GM04504 (cell line): ENCODE data around the gene RECQL5.

Source experiments
- DNase-seq: peaks from one replicate; pipeline ENCODE4 v3.0.0-alpha.2; 2012; ENCODE audit warnings: low read depth

The RECQL5 gene

DNA sequence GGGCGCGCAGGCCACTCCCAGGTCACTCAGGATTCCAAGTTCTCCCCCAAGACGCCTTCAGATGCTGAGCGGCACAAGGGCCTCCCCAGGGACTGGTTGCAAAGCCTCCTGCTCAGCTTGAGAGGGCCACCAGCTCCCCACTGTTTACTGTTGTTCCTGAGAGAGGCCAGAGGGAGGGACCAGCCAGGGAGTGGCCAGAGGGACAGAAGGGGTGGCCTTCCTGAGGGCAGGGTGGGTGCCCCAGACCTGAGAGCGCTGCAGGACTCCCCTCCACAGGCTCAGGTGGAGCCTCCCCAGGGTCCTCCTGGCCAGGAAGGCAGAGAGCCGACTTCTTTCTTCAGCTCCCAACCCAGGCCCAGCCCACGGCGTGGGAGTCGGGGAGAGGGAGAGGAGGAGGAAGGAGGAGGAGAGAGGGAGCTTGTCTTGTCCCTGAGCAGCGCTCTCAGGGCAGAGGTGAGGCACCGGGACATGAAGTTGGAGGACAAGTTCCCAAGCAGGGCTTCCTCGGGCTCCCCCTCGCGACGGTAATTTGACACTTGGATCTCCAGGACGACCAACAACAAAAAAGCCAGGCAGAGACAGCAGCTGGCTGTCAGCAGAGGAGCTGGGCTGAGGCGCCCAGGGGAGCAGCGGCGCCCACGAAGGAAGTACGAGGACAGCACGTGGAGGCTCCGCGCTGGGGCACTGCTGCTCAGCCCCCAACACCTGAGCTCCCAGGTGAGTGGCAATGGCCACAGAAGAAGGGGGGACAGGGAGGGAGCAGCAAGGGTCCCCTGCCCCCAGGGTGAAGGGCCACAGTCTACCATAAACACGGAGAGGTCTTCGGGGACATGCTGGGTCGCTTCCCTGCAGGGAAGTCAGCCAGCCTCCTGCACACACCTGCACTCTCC, 33.2 kb downstream of the RECQL5 start:
- DNase-seq, result peak; percentile 84

DNA sequence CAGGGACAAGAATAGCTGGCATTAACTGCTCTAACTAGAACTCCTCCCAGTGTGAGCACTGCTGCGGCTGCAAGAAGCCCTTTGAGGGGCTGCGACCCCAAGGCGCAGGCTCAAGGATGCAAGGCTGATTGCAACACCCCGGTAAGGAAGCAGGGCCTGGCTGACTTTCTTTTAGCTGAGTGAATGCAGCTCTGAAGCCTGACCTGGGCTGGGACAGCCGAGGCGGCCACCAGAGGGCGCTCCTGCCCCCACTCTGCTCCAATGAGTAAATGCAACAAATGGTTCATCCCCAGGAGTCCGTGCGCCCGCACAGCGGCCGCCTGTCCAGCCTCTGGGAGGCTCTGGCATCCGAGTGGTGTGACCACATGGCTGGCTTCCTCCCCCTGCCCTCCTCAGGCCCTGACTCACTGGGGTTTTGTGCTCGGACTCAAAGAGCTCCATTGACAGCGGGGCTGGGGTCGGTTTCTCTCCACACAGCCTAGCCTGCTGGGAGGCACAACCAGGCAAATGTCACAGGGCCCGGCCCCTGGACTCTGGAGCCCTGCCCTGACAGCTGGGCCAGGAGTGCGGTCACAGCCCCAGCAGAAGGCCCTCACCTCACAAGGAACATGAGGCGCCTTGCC, 34.0 kb downstream of the RECQL5 start, which contains the start of gene SMIM5:
Gene SMIM5 (plus strand): TSS at position 572 of the 623 bp plus-strand sequence. CDS start 6,768 bp downstream, outside the sequence.
- peak; percentile 71 for DNase-seq

DNA sequence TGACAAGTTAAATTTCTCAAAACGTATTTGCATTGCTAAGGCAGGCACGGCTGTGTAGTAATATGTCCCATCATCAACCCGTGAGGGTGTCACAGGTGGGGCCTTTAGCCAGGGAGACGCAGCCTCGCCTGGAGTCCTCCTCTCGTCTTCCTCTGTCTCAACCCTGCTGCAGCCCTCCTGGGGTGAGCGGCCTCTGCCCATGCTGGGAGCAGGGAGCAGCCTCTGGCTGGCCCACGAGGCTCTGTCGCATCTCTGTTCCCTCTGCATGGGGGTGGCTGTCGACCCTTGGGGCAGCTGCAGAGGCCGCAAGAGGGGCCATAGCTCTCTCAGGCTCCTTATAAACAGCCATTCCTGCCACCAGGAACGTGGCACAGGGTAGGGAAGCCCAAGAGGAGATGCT, 34.5 kb downstream of the RECQL5 start:
- DNase-seq, result no peak

- no peak for DNase-seq
These were observed 35.6 kb downstream of the RECQL5 start for GRCh38 chr17:75631353-75631752.

DNA sequence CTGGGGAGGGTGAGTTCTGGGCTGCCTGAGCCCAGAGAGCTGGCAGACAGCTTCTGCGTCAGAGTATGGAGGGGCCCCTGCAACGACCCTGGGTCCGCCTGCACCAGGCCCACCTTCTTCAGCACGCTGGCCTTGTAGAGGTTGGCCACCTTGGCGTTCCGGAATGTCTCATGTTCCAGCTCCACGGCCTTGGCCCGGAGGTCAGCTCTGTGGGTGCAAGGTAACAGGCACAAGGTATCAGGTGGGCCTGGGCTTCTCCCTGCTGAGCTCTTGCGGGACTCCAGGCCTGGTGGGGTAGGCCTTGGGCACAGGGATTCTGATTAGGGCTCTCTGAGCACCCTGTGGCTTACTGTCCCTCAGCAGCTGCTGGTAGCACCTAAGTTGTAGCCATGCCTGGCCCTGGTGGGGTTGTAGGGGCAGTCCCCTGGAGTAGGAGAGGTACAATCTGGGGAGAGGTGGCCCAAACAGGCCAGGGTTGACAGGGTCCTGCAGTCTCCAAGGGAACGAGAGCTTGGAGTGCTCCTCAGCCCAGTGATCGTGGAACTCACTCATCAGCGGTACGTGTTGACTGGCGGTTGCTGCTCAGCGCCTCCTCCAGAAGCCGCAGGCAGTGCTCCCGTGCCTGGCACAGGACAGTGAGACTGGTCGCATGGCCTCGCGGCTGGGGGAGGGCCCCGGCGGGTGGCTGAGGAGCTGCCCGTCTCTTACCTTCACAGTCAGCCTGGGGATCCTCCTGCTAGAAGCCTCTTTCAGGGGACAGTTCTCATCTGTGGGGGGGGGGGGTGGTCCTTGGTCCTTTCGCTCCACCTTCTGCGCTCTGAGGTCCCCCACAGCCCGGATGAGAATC, 36.7 kb downstream of the RECQL5 start:
- DNase-seq, result no peak

DNA sequence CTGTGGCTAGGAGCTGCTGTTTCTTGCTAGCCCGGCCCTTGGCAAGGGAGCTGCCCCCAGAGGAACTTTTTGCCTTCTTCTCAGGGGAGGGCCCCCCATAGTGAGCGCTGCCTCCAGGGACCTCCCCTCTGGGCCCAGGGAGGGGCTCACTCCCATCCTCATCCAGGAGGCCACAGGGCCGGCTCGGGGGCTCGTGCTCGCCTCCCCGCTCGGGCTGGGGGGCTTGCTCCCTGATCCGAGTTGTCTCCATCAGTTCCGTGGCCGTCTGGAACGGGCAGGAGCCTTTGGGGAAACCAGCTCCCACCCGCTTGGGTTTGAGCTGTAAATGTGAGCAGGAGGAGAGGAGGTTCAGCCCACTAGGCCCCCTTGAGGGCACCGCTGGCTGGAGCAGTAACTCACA, 37.8 kb downstream of the RECQL5 start:
- no peak for DNase-seq

DNA sequence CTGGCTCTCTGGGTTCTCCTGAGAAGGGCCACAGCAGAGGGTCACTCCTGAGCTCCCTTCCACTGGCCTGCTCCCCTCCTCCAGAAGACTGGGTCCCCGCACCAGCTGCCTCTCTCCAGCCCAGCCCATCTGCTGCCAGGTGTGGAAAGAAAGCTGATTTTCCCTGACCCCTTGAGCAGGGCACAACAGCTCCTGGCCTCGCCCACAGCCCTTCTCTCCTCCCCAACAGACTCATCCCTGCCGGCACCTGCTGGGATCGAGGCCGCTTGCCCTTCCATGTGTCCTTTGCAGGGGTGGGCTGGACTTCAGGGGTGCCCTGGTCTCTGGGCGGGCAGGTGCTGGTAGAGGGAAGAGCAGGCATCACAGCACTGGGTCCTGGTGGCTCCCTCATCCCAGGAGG, 38.5 kb downstream of the RECQL5 start:
- no peak for DNase-seq

- no peak for DNase-seq
These were observed 39.9 kb downstream of the RECQL5 start for GRCh38 chr17:75627094-75627493.

DNA sequence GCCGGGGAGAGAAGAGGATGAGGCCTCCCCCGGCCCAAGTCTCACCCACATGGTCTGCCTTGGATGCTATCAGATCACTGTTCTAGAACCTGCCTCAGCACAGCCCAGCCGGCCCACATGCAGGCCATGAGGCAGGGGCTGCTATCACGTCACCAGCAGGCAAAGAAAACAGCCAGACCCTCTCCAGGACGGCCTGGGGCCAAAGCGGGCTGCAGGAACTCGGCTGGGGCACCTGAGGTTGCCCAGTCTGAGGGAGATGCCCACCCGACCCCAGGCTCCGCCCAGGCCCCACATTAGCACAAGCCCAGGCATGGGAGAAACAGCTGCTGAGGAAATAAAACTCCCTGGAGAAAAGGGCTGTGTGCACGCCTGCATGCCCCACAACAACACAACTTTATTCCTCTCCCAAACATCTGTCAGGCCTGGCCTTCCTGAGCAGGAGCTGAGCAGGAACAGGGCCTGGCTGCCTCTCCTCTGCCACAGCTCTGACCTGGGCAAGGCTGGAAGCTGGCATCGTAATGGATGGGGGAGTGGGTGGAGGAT, 40.4 kb downstream of the RECQL5 start:
- DNase-seq, result no peak

GRCh38 chr17:75625813-75626486, 41.0 kb downstream of the RECQL5 start:
- DNase-seq, result no peak

GRCh38 chr17:75624714-75625345, 42.1 kb downstream of the RECQL5 start:
- DNase-seq, result no peak

- DNase-seq, result no peak
These were observed 42.9 kb downstream of the RECQL5 start for GRCh38 chr17:75624021-75624420.

DNA sequence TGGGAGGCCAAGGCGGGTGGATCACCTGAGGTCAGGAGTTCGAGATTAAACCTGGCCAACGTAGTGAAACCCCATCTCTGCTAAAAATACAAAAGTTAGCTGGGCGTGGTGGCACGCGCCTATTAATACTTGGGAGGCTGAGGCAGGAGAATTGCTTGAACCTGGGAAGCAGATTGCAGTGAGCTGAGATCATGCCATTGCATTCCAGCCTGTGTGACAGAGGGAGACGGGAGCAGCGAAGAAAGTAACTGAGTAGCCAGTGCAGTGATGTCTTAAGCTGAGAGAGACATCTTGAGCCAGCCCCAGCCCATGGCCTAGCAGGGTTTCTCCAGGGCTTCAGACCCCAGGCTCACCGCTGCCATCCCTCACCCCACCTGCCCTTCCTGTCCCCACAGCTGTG, 43.6 kb downstream of the RECQL5 start:
- DNase-seq, result no peak

GRCh38 chr17:75622771-75623273, 44.1 kb downstream of the RECQL5 start:
- no peak for DNase-seq

DNA sequence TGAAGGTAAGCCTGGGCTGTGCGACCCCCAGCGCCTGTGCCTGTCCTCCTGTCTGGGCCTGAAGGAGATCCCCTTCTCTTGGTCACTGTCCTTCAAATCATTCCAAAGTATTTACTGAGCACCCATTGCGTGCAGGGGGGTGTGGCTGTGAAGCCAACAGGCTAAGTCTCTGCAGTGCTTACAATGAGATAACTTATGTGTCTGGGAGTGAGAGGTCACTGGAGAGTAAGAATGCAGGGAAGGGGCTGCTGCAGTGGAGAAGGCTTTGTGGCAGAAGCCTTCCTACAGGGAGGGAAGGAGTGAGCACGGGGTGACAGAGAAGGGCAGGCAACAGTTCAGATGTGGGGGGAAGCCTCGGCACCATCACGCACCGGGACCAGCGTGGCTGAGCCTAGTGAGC, 44.9 kb downstream of the RECQL5 start:
- DNase-seq, result no peak

- no peak for DNase-seq
These were observed 45.5 kb downstream of the RECQL5 start for GRCh38 chr17:75621489-75621888.

DNA sequence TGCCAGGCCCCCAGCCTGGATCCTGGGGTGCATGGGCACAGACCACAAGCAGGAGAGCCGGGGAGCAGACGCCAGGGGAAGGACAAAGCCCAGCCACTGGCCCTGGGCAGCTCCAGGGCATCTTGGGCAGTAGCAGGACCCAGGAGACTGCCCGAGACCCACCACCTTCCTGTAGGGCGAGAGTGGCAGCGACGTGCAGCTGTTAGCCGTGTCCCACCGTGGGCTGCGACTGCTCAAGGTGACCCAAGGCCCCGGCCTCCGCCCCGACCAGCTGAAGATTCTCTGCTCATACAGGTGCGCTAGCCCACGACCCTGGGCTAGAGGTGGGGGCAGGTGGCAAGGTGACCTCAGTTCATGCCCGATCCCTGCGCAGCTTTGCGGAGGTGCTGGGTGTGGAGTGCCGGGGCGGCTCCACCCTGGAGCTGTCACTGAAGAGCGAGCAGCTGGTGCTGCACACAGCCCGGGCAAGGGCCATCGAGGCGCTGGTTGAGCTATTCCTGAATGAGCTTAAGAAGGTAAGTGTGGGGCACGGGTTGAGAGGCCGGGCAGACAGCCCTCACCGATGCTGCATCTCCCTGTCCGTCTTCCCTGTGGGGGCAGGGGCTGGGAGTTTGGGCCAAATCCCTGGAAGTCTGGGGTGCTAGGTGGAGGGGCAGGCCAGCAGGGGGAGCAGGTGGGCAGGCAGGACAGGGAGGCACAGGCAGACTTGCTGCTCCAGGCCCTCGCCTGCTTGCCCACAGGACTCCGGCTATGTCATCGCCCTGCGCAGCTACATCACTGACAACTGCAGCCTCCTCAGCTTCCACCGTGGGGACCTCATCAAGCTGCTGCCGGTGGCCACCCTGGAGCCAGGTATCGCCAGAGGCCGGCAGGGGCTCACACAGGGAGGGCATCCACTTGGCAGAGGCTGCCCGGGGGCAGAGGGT, 47.2 kb downstream of the RECQL5 start:
- DNase-seq, result no peak

DNA sequence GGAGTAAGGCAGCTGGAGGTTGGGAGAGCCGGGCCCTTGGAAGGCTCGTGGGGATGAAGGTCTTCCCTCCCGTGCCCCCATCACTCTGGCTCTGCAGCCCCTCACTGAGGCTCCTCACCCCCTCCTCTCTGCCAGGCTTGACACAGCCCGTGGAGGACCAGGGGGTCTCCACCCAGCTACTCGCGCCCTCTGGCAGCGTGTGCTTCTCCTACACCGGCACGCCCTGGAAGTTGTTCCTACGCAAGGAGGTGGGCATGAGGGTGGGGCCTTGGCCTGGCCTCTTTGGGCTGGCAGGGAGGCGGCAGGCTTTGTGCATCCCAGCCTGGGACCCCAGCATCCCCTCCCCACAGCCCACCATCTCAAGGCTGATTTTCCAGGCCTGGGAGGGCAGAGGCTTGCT, 49.3 kb downstream of the RECQL5 start:
- DNase-seq, result no peak

- DNase-seq, result no peak
These were observed 49.7 kb downstream of the RECQL5 start for GRCh38 chr17:75617218-75617617.
